GM12801 (cell line): Measurements from ENCODE around the gene VAMP2.

Source experiments
- CTCF ChIP-seq: IDR thresholded peaks from one replicate; pipeline ENCODE4 v1.5.1; 2011; ENCODE audit warnings: control low read depth; ENCODE audit not compliant: insufficient read length; ENCODE audit errors: extremely low read depth

The VAMP2 gene

DNA sequence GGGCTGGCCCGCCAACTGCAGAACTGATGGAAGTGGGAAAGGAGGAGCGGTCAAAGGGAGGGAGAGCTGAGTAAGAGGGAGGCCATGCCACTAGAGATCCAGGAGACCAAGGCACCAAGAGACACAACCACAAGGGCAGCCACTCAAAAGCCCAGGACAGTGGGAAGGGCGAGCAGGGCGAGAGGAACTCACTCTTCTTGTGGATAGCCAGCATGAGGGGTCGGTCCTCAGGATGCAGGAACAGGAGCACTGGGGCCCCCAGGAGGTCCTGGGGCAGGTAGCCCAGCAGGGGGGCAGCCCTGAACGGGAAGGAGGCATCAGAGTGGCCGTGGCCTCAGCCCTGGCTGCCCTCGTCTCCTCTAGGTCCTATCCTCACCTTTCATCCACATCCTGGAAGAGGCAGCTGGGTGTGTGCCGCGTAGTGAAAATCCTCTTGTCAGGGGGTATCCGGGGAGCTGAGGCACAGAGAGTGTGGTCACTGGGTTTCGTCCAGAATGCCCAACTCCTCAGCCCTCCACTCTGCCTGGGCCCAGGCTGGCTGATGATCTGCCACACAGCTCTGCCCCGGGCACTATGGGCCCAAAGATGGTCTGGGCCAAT, 14.8 kb downstream of the VAMP2 start:
- TF ChIP-seq CTCF: no peak

GRCh38 chr17:8147141-8147804, 15.5 kb downstream of the VAMP2 start:
- no peak for TF ChIP-seq CTCF

- TF ChIP-seq CTCF: no peak
These were observed 16.2 kb downstream of the VAMP2 start for GRCh38 chr17:8146381-8147140.

- TF ChIP-seq CTCF: no peak
These were observed 16.9 kb downstream of the VAMP2 start for GRCh38 chr17:8145811-8146210.

GRCh38 chr17:8144401-8145231, 18.1 kb downstream of the VAMP2 start:
- TF ChIP-seq CTCF: no peak

DNA sequence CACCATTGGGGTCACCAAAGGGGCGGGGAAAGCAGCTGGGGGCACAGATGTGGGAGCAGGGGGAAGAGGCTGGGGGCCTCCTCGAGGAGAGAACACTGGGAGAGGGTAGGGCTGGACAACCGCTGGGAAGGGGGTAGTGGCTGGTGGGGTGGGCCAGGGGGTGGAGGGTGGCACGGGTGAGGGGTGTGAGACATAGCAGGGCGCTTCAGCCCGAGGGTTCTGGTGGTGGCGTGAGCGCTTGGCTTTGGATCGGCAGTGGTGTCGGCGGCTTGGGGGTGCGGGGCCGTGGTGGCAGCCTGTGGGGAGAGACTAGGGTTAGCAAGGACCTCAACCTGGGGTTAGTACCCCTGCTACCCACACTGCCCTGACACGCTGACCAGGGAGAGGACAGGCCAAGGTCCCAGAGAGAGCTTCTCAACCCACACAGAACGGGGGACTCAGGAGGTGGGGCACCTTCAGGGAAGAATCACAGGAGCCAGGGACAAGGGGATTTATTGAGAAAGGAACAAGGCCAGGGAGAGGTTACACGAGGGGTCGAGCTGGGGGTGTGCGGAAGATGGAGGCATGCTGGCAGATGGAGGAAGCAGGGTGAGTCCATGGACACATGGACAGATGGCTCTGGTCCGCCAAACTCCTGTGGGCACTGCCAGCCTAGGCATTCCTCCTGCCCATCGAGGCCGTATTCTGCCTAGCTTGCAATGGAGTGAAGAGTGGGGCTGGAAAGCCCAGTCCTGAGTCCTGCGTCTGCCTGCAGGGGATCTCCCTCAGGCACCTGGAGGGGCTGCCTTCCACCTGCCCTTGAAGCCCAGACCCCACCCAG, 19.0 kb downstream of the VAMP2 start:
- TF ChIP-seq CTCF: no peak
